Fibroblast of peridontal ligament (primary cell): ENCODE results near the gene CHP2.
"Not testable (repeated sequence)": the region's sequence is repeated elsewhere in the genome, so short reads cannot be mapped to it uniquely, and the experiment has no call there.

ENCODE experiments used
- DNase-seq: peaks from one replicate; pipeline ENCODE4 v3.0.0-alpha.2; 2010; ENCODE audit errors: extremely low read depth

The CHP2 gene

DNA sequence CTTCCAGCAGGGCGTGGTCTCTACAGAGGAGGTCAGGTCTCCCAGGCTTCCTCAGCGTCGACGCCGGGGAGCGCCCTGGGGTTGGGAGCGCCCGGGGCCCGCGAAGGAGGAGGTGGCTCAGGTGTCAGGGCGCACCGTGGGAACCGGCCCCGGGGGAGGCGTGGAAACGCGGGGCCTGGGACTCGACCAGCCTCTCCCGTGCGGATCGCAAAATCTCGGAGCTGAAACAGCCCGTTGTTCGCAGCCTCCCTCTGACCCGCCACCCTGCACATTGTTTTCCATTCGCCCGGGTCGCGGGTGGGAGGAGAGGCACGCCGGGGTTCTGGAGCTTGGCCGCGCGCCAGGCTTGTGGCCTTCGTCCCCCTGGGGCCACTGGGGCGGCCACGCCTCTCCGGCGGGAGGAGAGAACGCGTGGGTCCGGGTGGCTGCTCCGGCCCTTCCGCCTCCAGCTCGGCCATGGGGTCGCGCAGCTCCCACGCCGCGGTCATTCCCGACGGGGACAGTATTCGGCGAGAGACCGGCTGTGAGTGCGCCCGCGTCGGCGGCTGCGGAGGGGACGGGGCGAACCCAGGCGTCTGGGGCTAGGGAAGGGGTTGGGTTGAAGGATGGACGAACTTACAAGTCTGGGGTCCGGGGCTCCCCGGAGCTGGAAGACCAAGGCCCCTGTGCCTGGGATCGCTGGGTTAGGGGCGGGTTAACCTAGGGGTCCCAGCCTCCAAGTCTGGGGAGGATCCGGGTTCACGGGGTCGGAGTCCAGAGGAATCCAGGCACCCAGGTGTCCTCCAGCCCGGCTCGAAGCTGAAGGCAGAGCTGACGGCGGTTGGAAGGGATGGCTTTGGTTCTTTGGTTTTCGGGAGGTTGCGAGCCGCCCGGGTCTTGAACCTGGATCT, at the start of gene CHP2:
Gene CHP2 (plus strand): TSS at position 433 of the 890 bp plus-strand sequence. CDS start 24 bp downstream, at position 457.
- no peak for DNase-seq

GRCh38 chr16:23705517-23705902, 49.3 kb upstream of the CHP2 start:
- no peak for DNase-seq

- DNase-seq, result no peak
These were observed 48.4 kb upstream of the CHP2 start for GRCh38 chr16:23706439-23706838.

DNA sequence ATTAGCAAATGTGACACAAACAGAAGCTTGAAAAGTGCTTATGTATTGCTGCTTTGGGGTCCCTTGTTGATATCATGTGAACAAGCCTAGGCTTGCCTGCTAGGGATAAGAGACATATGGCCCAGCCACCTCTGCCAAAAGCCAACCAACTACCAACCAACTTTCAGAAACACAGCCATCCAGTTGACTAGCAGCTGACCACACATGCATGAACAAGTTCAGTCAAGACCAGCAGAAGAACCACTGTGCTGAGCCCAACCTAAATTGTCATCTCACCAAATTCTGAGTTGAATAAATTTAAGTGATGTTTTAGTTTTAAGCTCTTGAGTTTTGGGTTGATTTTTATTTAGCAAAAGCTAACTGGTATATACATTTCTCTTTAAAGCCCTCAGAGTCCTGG, 45.3 kb upstream of the CHP2 start:
- DNase-seq, result no peak

DNA sequence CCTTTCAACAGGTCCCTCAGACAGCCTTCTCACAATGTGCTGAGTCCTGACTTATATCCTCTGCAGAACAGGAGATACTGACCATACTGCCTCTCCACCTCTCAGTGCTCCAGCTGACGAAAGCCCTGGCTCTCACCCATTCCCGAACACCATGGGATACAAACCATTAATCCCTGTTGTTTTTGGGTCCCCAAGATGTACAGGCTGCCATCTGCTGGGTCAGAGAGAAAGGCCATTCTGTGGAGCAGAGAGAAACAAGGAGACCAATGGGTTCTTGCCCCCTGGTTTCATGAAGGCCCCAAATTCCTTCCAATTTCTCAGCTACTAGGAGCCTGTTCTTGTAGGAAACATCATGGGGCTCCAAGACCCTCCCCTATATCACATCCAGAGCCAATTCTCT, 44.8 kb upstream of the CHP2 start:
- DNase-seq, result no peak

GRCh38 chr16:23710504-23710903, 44.3 kb upstream of the CHP2 start:
- DNase-seq, result no peak

DNA sequence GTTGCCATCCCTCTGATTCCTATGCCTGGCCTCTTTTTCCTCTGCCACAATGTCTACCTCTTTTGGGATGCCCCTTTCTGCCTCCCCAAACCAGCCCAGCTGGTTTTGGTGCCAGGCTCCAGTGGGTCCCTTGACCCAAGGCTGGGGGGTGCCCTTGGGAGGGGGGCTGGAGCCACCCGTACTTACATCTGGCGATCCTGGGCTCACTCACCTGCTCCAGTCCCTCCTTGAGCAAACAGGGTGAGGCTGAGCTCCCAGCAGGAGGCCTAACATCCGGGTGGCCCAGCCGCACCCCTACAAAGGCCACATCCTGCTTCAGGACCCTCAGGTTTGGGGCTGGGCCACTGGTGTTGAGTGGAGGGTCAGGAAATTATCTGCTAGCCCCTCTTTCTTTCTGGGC, 43.0 kb upstream of the CHP2 start:
- DNase-seq, result no peak

GRCh38 chr16:23712976-23713375, 41.9 kb upstream of the CHP2 start, which contains the start of gene ERN2:
Gene ERN2 (minus strand): TSS chr16:23713222. CDS start chr16:23713187, 35 bp downstream.
- DNase-seq, result no peak

DNA sequence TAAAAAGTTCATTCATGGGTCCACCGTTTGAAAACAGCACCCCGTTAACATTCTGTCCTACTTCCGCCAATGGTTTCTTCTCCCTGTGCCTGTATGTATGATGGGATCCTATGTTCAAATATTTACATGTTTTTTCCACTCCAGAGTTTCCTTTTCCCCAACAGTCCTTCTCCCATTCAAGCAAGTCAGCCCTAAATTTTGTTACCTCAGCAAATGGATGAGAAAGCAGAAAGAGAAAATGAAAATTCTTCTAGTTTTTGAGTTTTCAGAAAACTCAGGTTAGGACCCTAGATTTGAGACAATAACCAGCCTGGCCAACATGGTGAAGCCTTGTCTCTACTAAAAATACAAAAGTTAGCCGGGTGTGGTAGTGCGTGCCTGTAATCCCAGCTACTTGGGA, 38.3 kb upstream of the CHP2 start:
- no peak for DNase-seq

GRCh38 chr16:23722613-23723240, 32.1 kb upstream of the CHP2 start:
- not testable (repeated sequence) for DNase-seq

- DNase-seq, result no peak
These were observed 30.6 kb upstream of the CHP2 start for GRCh38 chr16:23724096-23724784.

DNA sequence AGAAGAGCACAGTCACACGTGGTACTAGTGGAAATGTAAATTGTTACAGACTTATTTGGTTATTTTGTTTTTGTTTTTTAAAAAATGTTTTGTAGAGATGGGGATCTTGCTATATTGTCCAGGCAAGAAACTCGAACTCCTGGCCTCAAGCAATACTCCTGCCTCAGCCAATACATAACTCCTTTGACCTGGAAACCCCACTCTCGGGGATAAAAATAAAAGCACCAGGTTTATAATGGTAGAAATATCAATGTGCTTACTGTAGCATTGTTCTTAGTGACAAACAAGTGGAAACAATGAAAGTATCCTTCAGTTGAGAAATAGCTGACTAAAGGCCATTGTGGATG, 30.1 kb upstream of the CHP2 start:
- no peak for DNase-seq

- DNase-seq, result no peak
These were observed 28.1 kb upstream of the CHP2 start for GRCh38 chr16:23726710-23727109.

DNA sequence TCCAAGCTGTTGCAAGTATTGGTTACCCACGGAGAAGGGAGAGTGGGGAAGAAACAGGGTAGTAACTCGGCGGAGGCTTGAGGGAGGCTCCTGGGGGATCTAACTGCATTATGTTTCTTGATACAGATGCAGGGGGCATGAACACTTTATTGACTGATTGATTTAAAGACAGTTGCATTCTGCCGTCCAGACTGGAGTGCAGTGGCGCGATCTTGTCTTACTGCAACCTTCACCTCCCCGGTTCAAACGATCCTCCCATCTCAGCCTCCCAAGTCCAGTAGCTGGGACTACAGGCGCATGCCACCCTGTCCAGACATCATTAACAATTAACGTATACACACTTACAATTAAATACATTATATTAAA, 26.7 kb upstream of the CHP2 start:
- DNase-seq, result no peak

DNA sequence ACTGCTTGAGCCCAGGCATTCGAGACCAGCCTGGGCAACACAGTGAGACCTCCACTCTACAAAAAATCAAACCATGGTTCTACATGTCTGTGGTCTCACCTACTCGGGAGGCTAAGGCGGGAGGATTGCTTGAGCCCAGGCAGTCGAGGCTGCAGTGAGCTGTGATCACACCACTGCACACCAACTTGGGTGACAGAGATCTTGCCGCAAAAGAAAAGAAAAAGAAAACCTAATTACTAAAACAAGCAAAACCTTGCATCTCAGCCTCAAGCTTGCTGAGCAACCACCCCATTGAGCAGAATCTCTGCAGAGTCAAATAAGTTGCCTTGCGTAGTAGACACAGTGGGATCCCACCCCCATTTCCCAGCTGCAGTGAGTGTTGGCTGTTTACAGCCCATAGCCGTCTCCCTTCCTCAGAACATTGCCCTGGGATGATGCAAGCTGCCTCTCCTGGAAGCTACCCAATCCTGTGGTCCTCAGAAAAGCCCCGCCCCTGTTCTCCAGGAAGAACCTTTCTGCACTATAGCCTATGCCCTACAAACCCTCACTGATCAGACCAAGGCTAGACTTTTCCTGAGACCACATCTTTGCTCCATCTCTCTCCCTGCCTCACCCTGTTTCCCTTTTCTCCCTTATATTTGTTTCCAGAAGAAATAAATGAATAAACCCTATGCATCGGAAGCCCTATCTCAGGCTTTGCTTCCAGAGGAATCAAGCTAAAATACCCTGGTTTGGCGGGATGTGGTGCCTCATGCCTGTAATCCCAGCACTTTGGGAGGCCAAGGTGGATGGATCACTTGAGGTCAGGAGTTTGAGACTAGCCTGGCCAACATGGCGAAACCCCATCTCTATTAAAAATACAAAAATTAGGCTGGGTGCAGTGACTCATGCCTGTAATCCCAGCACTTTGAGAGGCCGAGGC, 25.1 kb upstream of the CHP2 start:
- peak; percentile 45 for DNase-seq

DNA sequence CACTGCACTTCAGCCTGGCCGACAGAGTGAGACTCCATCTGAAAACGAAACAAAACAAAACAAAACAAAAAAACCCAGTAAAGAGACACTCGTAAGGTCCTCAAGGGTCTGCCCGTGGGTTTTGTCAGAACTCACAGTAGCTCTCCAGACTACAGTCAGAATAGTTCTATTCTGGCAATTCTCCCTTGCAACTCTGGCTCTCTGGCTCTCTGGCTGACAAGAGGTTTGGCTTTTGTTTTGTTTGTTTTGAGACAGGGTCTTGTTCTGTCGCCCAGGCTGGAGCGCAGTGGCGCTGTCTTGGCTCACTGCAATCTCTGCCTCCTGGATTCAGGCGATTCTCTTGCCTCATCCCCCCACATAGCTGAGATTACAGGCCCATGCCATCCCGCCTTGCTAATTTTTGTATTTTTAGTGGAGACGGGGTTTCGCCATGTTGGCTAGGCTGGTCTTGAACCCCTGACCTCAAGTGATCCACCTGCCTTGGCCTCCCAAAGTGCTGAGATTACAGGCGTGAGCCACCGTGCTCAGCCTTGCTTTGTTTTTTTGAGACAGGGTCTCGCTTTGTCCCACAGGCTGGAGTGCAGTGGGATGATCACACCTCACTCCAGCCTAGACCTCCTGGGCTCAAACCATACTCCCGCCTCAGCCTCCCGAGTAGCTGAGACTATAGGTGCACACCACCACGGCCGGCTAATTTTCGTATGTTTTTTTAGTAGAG, 20.5 kb upstream of the CHP2 start:
- DNase-seq, result no peak

DNA sequence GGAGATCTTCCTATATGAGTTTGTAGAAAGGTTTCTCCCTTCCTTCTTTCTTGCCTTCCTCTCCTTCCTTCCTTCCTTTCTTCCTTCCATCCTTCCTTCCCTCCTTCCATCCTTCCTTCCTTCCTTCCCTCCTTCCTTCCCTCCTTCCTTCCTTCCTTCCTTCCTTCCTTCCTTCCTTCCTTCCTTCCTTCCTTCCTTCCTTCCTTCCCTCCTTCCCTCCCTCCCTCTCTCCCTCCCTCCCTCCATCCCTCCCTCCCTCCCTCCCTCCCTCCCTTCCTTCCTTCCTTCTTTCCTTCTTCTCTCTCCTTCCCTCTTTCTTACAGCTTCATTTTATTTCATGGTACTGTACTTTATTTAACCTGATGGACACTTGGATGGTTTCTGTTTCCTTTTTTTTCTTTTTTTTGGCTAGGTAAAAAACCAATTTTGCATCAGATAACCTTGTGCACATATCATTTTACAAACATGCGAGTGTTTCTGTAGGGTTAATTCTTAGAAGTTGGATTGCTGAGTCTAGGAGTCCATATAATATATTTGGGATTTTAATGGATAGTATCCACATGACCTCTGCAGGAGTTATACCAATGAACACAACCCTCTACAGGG, 17.3 kb upstream of the CHP2 start:
- DNase-seq, result not testable (repeated sequence)

DNA sequence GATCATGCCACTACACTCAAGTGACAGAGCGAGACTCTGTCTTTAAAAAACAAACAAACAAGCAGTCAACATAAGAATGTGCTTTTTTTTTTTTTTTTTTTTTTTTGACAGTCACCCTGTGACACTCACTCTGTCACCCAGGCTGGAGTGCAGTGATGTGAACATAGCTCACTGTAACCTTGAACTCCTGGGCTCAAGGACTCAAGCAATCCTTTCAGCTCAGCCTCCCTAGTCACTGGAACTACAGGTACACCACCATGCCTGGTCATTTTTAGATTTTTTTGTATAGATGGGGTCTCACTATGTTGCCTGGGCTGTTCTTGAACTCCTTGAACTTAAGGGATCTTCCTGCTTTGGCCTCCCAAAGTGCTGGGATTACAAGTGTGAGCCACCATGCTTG, 15.3 kb upstream of the CHP2 start:
- no peak for DNase-seq

- no peak for DNase-seq
These were observed 13.0 kb upstream of the CHP2 start for GRCh38 chr16:23741675-23742303.

GRCh38 chr16:23742766-23743165, 12.1 kb upstream of the CHP2 start:
- DNase-seq, result no peak
